ENCODE data around the gene CALD1. TPM values are rescaled to one million over a fixed set of nuclear protein-coding genes. Genes with fewer than 3 reads are reported as not detected.
"Not testable (repeated sequence)": the region's sequence is repeated elsewhere in the genome, so short reads cannot be mapped to it uniquely, and the experiment has no call there.

The CALD1 gene
- total RNA-seq, 1 donor from 2014 or later = 169 TPM

- DNase-seq (ENCODE audit: extremely low spot score, unreplicated experiment) = no peak
- H3K36me3 Mint-ChIP-seq = peaks cover 47% of the 10 kb centered on the region
- no peaks in the 10 kb centered on the region for H3K4me1 Mint-ChIP-seq (ENCODE audit: unreplicated experiment)
- H3K9me3 Mint-ChIP-seq = no peaks in the 10 kb centered on the region
- no peak overlapping the region for H3K27ac Mint-ChIP-seq
- no peak overlapping the region for H3K4me3 Mint-ChIP-seq
- H3K27me3 Mint-ChIP-seq = no peaks in the 10 kb centered on the region
- no peak for TF ChIP-seq CTCF (conservative IDR thresholded peaks at IDR 0.05)
Observed at GRCh38 chr7:134959810-134960209, 180.4 kb downstream of the CALD1 start.

DNA sequence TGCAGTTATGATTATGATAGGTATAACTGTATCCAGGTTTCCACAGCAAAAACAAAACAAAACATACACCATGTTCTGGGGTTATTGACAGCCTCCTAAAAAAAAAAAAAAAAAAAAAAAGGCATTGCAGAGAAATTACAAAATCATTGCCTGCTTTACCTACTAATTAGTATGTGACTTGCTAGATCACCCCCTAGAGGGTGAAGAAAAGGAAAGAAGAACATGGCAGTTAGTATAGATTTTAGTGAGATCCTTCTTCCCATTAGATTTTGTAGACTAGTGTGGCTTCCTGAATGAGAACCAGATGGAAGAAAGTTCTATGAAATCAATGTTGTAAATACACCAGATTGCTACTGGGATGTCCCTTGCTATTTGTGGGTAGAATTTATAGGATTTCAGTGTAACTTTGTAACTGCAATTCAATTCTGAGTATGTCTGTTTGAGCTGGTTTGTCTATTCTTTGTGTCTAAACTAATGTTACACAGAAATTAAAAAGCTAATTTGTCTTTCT is 182.9 kb downstream of the CALD1 start:
- H3K27ac Mint-ChIP-seq = no peak overlapping the region
- TF ChIP-seq CTCF (conservative IDR thresholded peaks at IDR 0.05) = no peak
- H3K36me3 Mint-ChIP-seq = peaks cover 40% of the 10 kb centered on the region
- no peak overlapping the region for H3K4me3 Mint-ChIP-seq
- DNase-seq (ENCODE audit: extremely low spot score, unreplicated experiment) = no peak
- no peaks in the 10 kb centered on the region for H3K27me3 Mint-ChIP-seq
- H3K9me3 Mint-ChIP-seq = no peaks in the 10 kb centered on the region
- no peaks in the 10 kb centered on the region for H3K4me1 Mint-ChIP-seq (ENCODE audit: unreplicated experiment)

GRCh38 chr7:134963036-134963435 is 183.6 kb downstream of the CALD1 start:
- Mint-ChIP-seq H3K4me3 (no peak overlapping the region), H3K9me3 (no peaks in the 10 kb centered on the region), H3K36me3 (peaks cover 37% of the 10 kb centered on the region), H3K4me1 (ENCODE audit: unreplicated experiment) (no peaks in the 10 kb centered on the region), H3K27ac (no peak overlapping the region), H3K27me3 (no peaks in the 10 kb centered on the region)
- DNase-seq (ENCODE audit: extremely low spot score, unreplicated experiment) = no peak
- no peak for TF ChIP-seq CTCF (conservative IDR thresholded peaks at IDR 0.05)

- DNase-seq (ENCODE audit: extremely low spot score, unreplicated experiment) = no peak
- H3K4me3 Mint-ChIP-seq = no peak overlapping the region
- no peaks in the 10 kb centered on the region for H3K4me1 Mint-ChIP-seq (ENCODE audit: unreplicated experiment)
- TF ChIP-seq CTCF (conservative IDR thresholded peaks at IDR 0.05) = no peak
- no peaks in the 10 kb centered on the region for H3K9me3 Mint-ChIP-seq
- no peak overlapping the region for H3K27ac Mint-ChIP-seq
- peaks cover 32% of the 10 kb centered on the region for H3K36me3 Mint-ChIP-seq
- no peaks in the 10 kb centered on the region for H3K27me3 Mint-ChIP-seq
Observed at GRCh38 chr7:134966691-134967090, 187.3 kb downstream of the CALD1 start.

DNA sequence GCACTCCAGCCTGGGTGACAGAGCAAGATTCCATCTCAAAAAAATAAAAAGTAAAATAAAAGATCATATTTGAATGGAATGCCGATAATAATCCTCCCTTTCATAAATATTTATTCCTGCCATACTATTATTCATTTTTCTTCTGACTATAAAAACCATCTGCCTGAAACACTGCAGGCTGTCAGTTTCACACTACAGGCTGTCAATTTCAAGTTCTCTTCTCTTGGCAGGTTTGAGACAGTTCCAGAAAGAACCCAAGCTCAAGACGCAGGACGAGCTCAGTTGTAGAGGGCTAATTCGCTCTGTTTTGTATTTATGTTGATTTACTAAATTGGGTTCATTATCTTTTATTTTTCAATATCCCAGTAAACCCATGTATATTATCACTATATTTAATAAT is 188.7 kb downstream of the CALD1 start:
- Mint-ChIP-seq H3K4me3 (no peak overlapping the region), H3K27ac (no peak overlapping the region), H3K9me3 (no peaks in the 10 kb centered on the region), H3K4me1 (ENCODE audit: unreplicated experiment) (no peaks in the 10 kb centered on the region), H3K36me3 (peaks cover 29% of the 10 kb centered on the region), H3K27me3 (no peaks in the 10 kb centered on the region)
- no peak for TF ChIP-seq CTCF (conservative IDR thresholded peaks at IDR 0.05)
- no peak for DNase-seq (ENCODE audit: extremely low spot score, unreplicated experiment)

GRCh38 chr7:134981645-134982044 is 202.2 kb downstream of the CALD1 start:
- H3K36me3 Mint-ChIP-seq; H3K4me1 Mint-ChIP-seq (ENCODE audit: unreplicated experiment); H3K27ac Mint-ChIP-seq; H3K27me3 Mint-ChIP-seq; H3K4me3 Mint-ChIP-seq; DNase-seq (ENCODE audit: extremely low spot score, unreplicated experiment): not testable (repeated sequence)
- peaks cover 16% of the 10 kb centered on the region for H3K9me3 Mint-ChIP-seq
